HG03060 (cell line): Measurements from ENCODE around the gene MANEA.
A peak's percentile ranks its signal among the peaks of the same experiment; 100 is the strongest.
"Not testable (repeated sequence)": the region's sequence is repeated elsewhere in the genome, so short reads cannot be mapped to it uniquely, and the experiment has no call there.

ENCODE experiments used
- ATAC-seq: cut with Tn5 transposase; IDR thresholded peaks from one replicate; pipeline ENCODE4 v1.9.1; 2021; ENCODE audit warnings: low read depth, moderate number of reproducible peaks; ENCODE audit not compliant: unreplicated experiment

Gene MANEA, protein sequence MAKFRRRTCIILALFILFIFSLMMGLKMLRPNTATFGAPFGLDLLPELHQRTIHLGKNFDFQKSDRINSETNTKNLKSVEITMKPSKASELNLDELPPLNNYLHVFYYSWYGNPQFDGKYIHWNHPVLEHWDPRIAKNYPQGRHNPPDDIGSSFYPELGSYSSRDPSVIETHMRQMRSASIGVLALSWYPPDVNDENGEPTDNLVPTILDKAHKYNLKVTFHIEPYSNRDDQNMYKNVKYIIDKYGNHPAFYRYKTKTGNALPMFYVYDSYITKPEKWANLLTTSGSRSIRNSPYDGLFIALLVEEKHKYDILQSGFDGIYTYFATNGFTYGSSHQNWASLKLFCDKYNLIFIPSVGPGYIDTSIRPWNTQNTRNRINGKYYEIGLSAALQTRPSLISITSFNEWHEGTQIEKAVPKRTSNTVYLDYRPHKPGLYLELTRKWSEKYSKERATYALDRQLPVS

DNA sequence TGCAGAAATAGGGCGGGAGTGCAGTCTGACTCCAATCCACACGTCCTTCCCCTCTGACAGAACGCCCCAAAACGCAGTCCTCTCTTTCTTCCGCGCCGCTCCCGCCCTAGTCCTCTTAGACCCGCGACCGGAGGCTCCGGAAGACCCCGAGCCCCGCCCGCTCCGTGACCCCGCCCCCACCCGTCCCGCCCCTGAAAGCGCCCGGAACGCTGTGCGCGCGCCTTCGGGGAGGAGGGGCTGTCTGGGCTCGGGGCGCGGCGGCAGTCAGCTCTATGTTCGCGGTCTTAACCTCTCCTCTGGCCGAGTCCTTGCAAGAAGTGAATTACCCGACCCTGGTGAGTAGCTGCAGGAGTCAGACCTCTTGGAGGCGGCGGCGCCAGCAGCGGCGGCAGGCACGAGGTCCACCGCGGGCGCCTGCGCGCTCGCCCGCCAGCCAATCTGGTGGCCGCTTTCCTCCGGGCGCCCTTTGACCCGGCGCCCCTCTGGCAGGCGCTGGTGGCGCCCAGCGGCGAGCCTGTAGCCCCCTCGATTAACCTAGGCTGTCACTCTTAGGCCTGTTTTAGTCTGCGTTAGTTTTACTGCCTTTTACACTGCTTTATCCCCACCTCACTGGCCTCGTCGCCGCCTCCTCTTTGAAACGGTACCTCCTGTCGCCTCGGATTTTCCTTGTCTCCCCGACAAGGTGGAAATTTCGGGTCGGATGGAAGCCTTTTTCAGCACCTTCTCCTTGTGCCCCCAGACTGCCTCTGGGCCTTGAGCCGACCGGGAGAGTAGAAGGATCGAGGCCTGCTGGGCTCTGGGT lies at the start of gene MANEA:
MANEA (plus strand) TSS at position 232 of the 802 bp plus-strand sequence. CDS start 8,905 bp downstream, outside the sequence.
- peak; percentile 54 for ATAC-seq

DNA sequence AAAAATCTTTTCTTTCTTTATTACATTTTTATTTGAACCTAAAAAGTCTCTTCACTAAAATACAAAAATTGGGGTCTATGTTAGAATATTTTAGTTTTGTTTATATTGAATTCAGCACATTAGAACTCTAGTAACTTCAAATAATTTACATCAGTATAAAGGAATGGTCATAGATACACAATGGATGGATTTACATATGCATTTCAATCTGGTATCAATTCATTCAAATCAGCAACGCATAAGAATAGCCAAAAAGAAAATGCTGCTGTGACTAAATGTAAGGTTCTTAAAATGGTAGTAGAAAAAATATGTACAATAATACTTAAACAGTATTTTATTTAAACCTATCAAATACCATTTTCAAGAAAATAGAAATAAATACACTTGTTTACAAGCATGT lies 47.6 kb upstream of the MANEA start:
- ATAC-seq, result no peak

DNA sequence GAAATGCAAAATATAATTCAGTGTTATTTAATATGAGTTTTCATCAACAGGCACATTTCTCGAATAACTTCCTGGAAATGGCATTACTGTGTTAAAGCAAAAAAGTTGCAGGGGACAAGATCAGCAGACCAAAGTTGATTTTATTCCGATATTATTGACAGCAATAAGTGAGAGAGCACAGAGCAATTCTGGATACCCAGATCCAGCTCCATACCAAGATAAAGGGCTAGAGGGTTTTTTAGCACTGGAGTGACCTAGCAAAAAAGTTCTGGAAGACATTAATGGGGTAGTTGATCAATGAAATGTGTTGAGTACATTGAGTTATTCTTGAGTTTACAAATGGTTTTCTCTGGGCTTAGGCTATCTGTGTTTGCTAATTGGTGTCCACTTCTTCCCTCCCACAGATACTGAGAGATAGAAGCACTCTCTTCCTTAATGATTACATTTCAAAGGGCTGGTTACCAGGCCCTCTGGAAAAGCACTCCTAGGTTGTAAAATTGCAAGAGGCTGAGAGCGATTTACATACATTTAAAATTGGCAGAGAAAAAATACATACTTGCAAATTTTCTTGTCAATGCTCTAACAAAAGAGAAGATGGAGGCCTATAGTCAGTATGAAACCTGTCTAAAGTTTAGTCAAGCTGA lies 47.0 kb upstream of the MANEA start:
- ATAC-seq, result no peak

DNA sequence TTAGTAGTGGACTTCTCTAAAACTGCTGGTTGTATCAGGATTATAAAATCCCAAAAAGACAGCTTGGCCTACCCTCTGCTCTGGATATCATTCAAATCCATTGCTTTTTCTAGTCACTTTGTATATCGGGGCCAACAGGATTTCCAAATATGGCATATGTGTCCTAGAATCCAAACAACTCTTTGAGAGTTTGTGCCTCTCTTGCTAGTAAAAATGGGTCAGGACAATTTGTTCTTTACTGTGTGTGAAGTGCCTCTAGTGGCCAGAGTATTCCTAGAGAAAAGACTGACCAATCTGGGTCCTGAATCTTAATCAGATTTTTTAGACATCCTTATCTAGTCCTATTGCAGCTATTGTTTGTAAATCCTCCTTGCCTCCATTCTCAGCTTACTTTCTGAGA lies 33.5 kb upstream of the MANEA start:
- ATAC-seq, result no peak

DNA sequence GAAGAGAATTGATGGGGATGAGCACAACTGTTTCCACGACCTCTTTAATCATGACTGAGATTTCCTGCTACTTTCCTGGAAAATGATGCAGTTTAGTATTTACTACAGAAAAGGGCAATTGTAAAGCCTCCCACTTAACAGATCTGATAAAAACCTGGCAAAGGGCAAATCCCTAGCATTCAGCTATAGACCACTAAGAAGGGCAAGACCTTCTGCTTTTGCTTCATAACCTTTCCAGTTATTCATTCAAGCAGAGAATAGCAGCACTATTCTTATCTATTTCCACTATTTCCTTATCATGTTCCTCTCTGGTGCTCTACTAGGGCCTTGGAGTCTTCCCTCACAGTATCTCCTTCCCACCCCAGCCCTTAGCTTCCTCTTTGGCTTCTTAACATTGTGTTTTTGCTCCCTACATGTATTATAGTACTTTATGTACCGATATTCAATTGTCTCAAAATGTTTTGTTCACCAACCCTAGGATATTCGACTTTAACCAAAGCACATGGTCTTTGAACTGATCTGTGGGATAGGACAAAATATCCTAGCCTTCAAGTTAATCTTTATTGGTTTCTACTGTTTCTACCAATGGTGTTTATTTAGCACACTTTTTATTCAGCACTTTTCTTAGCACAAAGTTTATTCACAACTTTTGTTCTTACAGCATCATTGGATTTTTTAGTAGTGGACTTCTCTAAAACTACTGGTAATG lies 32.7 kb upstream of the MANEA start:
- no peak for ATAC-seq

DNA sequence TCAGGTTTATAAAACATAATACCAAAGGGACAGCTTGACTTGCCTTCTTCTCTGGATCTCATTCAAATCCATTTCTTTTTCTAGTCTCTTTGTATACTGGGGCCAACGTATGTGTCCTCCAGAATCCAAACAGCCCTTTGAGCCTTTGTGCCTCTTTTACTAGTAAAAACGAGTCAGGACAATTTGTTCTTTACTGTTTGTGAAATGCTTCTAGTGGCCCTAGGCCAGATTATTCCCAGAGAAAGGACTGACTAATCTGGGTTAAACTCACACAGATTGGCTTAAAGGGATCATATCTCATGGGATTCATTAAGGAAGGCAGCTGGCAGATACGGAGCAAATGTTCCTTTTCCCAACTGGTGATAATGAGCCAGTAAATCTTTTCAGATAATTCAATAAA lies 32.1 kb upstream of the MANEA start:
- no peak for ATAC-seq

DNA sequence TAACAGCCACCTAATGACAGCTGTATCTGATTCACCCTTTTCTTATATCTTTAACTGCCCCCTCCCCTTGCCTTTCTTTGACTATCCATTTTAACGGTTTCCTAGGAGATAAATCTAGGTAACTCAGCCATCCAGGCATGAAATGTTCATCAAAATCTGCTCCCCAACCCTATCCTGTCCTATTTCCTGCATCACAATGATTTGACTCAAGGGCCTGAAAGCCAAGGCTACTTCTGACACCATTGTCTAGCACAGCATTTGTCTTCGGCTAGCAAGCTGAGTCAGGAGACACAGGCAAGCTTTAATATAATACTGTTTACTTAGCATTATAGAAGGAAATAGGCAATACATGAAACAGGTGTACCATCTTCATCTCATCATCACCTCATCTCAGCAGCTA lies 31.6 kb upstream of the MANEA start:
- ATAC-seq, result no peak

DNA sequence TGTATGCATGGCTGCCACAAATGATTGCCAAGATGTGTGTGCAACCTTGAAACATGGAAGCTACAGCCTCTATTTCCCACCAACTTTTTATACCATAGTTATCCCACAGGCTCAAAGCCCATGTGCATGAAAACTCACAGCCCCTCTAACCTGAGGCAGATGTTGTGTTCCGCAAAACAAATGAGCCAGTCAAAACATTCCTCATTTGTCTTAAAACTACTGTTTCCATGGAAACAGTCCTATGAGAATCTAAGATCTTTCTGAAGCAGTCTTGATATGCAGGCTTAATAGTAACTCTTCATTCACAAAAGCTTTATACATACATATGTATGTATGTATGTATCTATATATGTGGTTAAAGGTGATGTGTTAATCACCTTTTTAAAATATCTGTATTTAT lies 31.2 kb upstream of the MANEA start:
- no peak for ATAC-seq

DNA sequence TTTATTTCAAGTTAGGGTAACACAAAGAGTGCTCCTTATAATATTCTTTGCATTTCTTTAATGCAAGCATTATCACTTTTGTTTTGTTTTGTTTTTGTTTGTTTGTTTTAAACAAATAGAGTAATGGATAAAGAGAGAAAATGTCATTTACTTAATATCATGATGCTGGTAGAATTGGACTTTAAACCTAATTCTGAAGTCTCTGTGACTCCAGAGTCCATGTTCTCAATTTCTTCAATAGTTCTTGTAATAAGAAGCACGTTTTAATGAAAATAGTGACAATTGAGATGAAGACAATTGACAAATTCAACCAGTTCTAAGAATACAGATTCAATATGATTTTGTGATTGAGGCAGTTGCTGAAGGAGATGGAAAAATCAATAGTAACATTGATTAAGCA lies 30.3 kb upstream of the MANEA start:
- no peak for ATAC-seq

DNA sequence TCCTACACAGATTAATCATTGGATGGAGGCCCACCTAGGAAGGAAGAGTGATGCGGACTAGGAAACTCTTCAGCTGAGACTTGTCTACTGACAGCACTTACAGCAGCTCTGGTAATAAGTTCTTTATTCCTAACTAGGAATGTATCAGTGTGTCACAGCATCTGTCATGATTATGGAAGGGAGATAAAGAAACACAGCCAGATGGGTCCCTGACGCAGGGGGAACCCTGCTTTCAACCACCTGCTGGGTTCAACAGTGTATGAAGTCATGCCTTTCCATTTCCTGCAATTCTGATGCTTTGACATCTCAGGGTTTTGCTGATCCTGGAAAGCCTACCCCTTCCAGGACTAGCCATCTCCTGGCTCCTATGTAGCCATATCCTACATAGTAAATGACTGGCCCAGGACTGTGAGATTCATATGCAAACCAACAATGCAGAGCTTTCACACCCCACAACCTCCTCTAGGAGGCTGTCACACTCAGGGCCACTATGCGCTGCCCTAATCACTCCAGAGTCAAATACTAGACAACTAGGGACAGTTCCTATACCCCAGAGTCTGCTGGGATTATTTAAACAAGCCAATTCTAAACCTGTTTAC lies 29.0 kb upstream of the MANEA start:
- ATAC-seq, result no peak

DNA sequence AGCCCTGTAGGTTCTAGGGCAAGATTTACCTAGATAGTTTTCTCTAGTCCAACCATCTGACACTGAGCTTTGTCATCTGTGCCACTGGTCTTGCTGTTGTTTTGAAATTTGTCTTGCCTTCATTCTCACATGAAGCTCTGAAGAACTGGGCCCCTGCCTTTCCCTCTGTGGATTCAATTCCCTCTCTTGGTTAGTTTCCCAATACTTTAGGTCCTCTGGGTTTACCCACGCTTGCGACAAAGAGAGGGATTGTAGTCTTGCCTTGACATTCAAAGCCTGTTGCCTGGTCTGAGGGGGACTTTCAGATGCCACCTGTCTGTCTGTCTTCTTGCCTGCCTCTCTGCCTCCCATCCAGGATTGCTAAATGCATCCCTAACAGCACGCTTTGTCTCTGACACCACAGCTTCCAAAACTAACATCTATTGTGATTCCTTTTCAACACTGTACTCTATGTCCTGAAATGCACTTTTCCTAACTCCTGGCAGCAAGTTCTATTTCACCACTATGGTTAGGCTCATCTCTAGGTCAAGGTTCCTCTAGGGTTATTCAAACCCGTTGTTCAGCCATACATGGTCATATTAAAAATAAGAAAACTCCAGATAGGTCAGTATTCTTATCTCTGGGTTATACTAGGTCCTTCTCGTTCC lies 25.5 kb upstream of the MANEA start:
- ATAC-seq, result no peak

DNA sequence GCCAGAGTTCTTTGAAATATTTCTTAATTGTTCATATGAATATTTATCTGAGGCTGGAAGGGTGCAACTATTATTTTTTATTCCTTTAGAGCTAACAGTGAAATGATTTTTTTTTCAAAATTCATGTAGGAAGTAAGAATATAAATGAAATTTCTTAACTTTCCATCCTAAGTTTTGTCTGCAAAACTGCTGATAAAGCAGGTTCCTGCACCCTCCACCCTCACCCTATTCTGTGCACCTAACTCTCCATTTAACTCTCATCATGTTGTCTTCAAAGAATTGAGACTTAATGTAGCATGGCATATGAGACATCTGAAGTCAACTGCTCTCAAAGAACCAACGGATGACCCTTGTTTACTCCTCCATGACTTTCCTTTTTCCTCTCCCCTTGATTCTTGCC lies 23.5 kb upstream of the MANEA start:
- no peak for ATAC-seq

DNA sequence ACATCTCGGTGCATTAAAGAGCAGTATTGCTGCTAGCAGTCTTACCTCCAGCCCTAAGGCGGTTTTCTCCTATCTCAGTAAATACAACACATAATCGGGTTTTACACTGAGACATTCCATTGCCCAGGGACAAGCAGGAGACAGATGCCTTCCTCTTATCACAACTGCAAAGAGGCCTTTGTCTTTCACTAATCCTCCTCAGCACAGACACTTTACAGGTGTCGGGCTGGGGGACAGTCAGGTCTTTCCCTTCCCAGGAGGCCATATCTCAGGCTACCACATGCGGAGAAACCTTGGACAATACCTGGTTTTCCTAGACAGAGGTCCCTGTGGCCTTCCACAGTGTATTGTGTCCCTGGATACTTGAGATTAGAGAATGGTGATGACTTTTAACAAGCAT lies 16.4 kb upstream of the MANEA start:
- ATAC-seq, result not testable (repeated sequence)

DNA sequence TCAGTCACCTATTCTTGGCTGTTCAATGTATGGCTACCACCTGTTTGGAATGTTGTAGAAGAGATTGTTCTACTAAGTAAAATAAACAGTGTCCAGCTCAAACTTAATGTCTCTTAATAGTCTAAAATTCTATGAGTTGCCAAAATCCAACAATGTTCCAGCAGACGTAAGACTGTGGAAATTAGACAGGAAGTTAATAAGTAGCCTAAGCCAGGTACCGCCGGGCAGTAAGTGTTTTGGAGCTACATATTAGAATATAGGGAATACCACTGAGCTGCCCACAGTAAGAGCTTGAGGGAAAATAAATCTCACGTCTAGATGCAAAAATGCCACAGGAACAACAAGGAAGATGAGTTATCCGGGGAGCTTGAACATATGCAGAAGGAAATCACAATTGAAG lies 7.8 kb upstream of the MANEA start:
- ATAC-seq, result no peak

DNA sequence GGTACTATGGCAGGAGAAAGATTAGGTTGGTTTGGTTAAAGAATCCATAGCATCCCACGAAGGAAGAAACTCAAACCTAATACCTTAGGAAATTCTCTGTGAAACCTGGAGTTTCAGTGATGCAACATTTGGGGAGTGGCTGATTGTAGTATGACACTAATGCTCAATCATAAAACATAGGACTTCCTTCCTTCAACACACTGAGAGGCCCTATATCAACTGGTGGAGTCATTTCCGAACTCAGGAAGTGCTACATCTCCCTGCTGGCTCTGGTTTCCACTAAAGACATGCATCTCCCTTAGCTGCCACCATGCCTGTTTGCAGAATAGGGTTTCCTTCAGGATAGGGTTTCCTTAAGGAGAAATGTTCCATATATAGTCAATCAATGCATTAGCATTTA lies 5.2 kb upstream of the MANEA start:
- no peak for ATAC-seq

DNA sequence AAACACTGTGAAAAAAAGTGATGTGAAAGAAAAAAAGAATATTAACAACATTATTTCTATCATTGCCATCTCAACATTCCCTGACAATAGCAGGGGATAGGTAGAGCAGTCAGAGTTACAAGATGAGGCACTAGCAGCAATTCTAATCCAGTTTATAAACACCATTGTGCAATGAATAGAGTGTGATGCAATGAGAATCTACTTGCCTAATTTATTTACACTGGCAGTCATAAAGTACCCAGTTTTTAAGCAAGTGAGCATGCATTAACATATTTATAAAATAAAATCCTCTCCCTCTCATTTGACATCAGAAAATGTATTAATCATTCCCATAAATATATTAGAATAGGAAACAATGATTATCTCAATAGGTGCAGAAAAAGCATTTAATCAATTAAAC lies 2.5 kb upstream of the MANEA start:
- no peak for ATAC-seq

DNA sequence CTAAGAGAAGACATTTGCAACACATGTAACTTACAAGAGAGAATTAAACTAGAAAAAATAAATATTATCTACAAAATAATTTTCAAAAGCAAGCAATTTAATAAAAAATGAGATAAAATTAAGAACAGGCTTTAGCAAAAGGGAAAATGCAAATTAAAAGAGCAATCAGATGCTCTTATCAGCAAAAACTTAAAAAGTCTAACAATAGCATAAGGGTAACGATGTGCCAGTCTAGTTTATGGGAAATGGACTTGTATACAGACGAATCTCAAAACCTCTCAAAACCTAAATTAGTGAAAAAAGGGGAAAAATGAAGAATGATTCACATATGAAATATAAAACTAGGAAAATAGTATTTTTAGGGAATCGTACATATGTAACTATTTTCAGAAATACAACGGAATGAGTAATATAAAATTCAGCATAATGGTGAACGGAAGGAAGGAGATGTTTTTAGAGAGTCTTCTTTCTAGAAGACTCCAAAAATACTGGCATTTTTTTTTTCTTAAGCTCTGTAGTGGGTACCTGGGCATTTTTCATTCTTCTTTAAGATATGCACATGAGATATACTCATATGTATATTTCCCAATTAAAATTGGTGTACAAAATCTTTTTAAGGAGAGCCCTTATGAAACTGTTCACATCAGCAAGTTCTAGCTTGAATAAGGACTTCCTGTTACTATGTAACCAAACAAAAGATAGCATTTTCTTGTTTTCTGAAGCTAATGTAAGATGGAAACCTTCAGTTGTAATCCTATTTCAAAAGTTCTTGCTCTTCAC lies 927 bp upstream of the MANEA start:
- peak; percentile 20 for ATAC-seq

DNA sequence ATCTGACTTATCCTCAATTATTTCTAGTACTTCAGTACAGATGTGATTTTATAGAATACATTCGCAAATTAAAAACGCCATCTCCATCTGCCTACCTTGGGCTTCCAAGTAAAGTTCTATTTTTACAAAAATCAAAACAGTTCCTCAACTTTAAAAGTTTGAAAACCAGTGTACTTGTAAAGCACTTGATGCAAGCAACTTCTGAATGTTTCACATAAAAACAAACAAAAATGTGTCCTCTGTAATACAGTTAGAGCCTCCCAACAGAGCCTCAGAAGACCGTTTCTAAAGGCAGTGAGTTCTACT lies 384 bp upstream of the MANEA start:
- no peak for ATAC-seq

DNA sequence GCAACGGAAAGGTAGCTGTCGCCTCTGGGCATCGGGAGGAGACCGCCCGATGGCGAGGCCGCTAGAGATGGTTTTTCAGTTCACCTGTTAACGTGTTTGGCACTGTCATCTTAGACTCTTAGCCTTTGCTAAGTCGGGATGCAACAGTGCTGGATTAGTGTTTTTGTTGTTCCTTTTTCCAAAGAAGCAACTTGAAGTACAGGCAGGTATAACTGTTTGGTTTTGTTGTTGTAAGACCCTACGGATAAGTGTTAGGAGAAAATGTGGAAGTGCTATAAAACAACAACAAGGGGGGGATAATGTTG lies 723 bp downstream of the MANEA start:
- peak; percentile 2 for ATAC-seq
